Neural progenitor cell (in vitro differentiated cells): ENCODE data around the gene PFKFB4. TPM values are rescaled to one million over a fixed set of nuclear protein-coding genes. Genes with fewer than 3 reads are reported as not detected.

Experiments used
- DNase-seq: peaks from one replicate; pipeline ENCODE4 v3.0.0-alpha.2; 2016; ENCODE audit warnings: low spot score
- H2AFZ ChIP-seq: fragments of 200-600 bp; sonication (generic); replicated peaks from 2 replicates; pipeline ENCODE4 v1.6.1; 2016; ENCODE audit warnings: antibody characterized with exemption
- H3F3A ChIP-seq: fragments of 200-600 bp; sonication (generic); 2 replicates; pipeline ENCODE4 v1.6.1; 2016; ENCODE audit warnings: antibody characterized with exemption, low read depth
- H3K27ac ChIP-seq: fragments of 200-600 bp; sonication (generic); 2 replicates; pipeline ENCODE4 v1.5.1; 2016; ENCODE audit warnings: mild to moderate bottlenecking
- H3K27me3 ChIP-seq: fragments of 200-600 bp; sonication (generic); 2 replicates; pipeline ENCODE4 v1.6.1; 2016; ENCODE audit warnings: mild to moderate bottlenecking, moderate library complexity
- H3K36me3 ChIP-seq: fragments of 200-600 bp; sonication (generic); 2 replicates; pipeline ENCODE4 v1.5.1; 2016
- H3K4me1 ChIP-seq: fragments of 200-600 bp; sonication (generic); 2 replicates; pipeline ENCODE4 v1.6.1; 2016; ENCODE audit warnings: mixed run types
- H3K4me2 ChIP-seq: fragments of 200-600 bp; sonication (generic); 2 replicates; pipeline ENCODE4 v1.6.1; 2016
- H3K4me3 ChIP-seq: fragments of 200-600 bp; sonication (generic); 2 replicates; pipeline ENCODE4 v1.5.1; 2016
- H3K79me2 ChIP-seq: fragments of 200-600 bp; sonication (generic); 2 replicates; pipeline ENCODE4 v1.6.1; 2016; ENCODE audit warnings: low read depth
- H3K9ac ChIP-seq: fragments of 200-600 bp; sonication (generic); 2 replicates; pipeline ENCODE4 v1.6.1; 2016
- H3K9me3 ChIP-seq: fragments of 200-600 bp; sonication (generic); 2 replicates; pipeline ENCODE4 v1.5.1; 2016; ENCODE audit warnings: low read depth
- H4K20me1 ChIP-seq: fragments of 200-600 bp; sonication (generic); 2 replicates; pipeline ENCODE4 v1.6.1; 2016; ENCODE audit warnings: low read depth
- H3K27ac Mint-ChIP-seq: 3 replicates; pipeline ENCODE4 v1.8.0; 2021; ENCODE audit warnings: mixed read lengths
- H3K27me3 Mint-ChIP-seq: 2 replicates; pipeline ENCODE4 v1.8.0; 2022; ENCODE audit warnings: low read depth, mild to moderate bottlenecking, inconsistent platforms, moderate library complexity, mixed read lengths; ENCODE audit not compliant: insufficient read depth
- H3K36me3 Mint-ChIP-seq: 3 replicates; pipeline ENCODE4 v1.8.0; 2021; ENCODE audit warnings: mixed read lengths
- H3K4me1 Mint-ChIP-seq: 3 replicates; pipeline ENCODE4 v1.8.0; 2021; ENCODE audit warnings: mixed read lengths
- H3K4me3 Mint-ChIP-seq: 3 replicates; pipeline ENCODE4 v1.8.0; 2021; ENCODE audit warnings: mild to moderate bottlenecking, moderate library complexity, mixed read lengths
- H3K9me3 Mint-ChIP-seq: 3 replicates; pipeline ENCODE4 v1.8.0; 2020; ENCODE audit warnings: mixed read lengths
- CTCF ChIP-seq: fragments of 200-600 bp; sonication (generic); IDR thresholded peaks from 2 replicates; pipeline ENCODE4 v1.5.1; 2017; ENCODE audit warnings: antibody characterized with exemption, mild to moderate bottlenecking
- EZH2 ChIP-seq: fragments of 200-600 bp; sonication (generic); IDR thresholded peaks from 2 replicates; pipeline ENCODE4 v1.6.1; 2017; ENCODE audit warnings: antibody characterized with exemption, mild to moderate bottlenecking, moderate library complexity
- EZH2phosphoT487 ChIP-seq: fragments of 200-600 bp; sonication (generic); IDR thresholded peaks from 2 replicates; pipeline ENCODE4 v1.6.1; 2017; ENCODE audit warnings: antibody characterized with exemption
- total RNA-seq: library from RNA; depleted of rRNA; stranded (reverse); fragments of >200 nt; gene quantifications from 2 replicates; pipeline ENCODE4 v1.2.3, GENCODE V29; 2015; ENCODE audit warnings: low replicate concordance

Gene PFKFB4
- total RNA-seq, 1 donor from 2014 or later = 59.5 TPM

GRCh38 chr3:48536785-48537184, 19.8 kb downstream of the PFKFB4 start:
- Mint-ChIP-seq H3K9me3 (no peaks in the 10 kb centered on the region), H3K4me1 (no peaks in the 10 kb centered on the region), H3K4me3 (no peak overlapping the region), H3K27ac (no peak overlapping the region), H3K36me3 (peaks cover 38% of the 10 kb centered on the region), H3K27me3 (peaks cover 3% of the 10 kb centered on the region)
- H3K27ac ChIP-seq = no peak overlapping the region
- H3K36me3 ChIP-seq = no peaks in the 10 kb centered on the region
- no peaks in the 10 kb centered on the region for H3K27me3 ChIP-seq
- H4K20me1 ChIP-seq = no peaks in the 10 kb centered on the region
- DNase-seq = no peak
- no peaks in the 10 kb centered on the region for H3K9me3 ChIP-seq
- H3K4me3 ChIP-seq = no peak overlapping the region
- H3K79me2 ChIP-seq = no peaks in the 10 kb centered on the region
- no peak overlapping the region for H2AFZ ChIP-seq
- H3K4me1 ChIP-seq = no peaks in the 10 kb centered on the region
- H3K4me2 ChIP-seq = no peak overlapping the region
- H3F3A ChIP-seq = peaks cover 4% of the 10 kb centered on the region
- H3K9ac ChIP-seq = no peak overlapping the region
- TF ChIP-seq EZH2phosphoT487 (no peak), CTCF (no peak), EZH2 (no peak)

- Histone ChIP-seq H3K9me3 (no peaks in the 10 kb centered on the region), H3K4me3 (no peak overlapping the region), H3K4me1 (no peaks in the 10 kb centered on the region), H3K27ac (no peak overlapping the region), H3K36me3 (no peaks in the 10 kb centered on the region), H3K9ac (no peak overlapping the region), H2AFZ (no peak overlapping the region), H3K79me2 (no peaks in the 10 kb centered on the region), H4K20me1 (no peaks in the 10 kb centered on the region), H3K4me2 (no peak overlapping the region), H3F3A (peaks cover 4% of the 10 kb centered on the region), H3K27me3 (no peaks in the 10 kb centered on the region)
- H3K27ac Mint-ChIP-seq = no peak overlapping the region
- peaks cover 2% of the 10 kb centered on the region for H3K27me3 Mint-ChIP-seq
- peaks cover 37% of the 10 kb centered on the region for H3K36me3 Mint-ChIP-seq
- no peaks in the 10 kb centered on the region for H3K9me3 Mint-ChIP-seq
- no peak for TF ChIP-seq EZH2phosphoT487
- TF ChIP-seq EZH2 = no peak
- no peak for TF ChIP-seq CTCF
- no peak overlapping the region for H3K4me3 Mint-ChIP-seq
- no peaks in the 10 kb centered on the region for H3K4me1 Mint-ChIP-seq
- DNase-seq = no peak
Measured at GRCh38 chr3:48536116-48536515, 20.5 kb downstream of the PFKFB4 start.

- H3K9ac ChIP-seq = no peak overlapping the region
- no peak overlapping the region for H3K4me2 ChIP-seq
- H3K4me3 ChIP-seq = no peak overlapping the region
- Mint-ChIP-seq H3K27ac (no peak overlapping the region), H3K4me1 (no peaks in the 10 kb centered on the region), H3K9me3 (no peaks in the 10 kb centered on the region), H3K4me3 (no peak overlapping the region), H3K36me3 (peaks cover 37% of the 10 kb centered on the region), H3K27me3 (peaks cover 2% of the 10 kb centered on the region)
- TF ChIP-seq EZH2 (no peak), EZH2phosphoT487 (no peak), CTCF (no peak)
- no peak overlapping the region for H3K27ac ChIP-seq
- no peaks in the 10 kb centered on the region for H3K9me3 ChIP-seq
- H2AFZ ChIP-seq = no peak overlapping the region
- DNase-seq = no peak
- no peaks in the 10 kb centered on the region for H3K4me1 ChIP-seq
- H3F3A ChIP-seq = peaks cover 4% of the 10 kb centered on the region
- H3K36me3 ChIP-seq = no peaks in the 10 kb centered on the region
- H4K20me1 ChIP-seq = no peaks in the 10 kb centered on the region
- H3K27me3 ChIP-seq = no peaks in the 10 kb centered on the region
- H3K79me2 ChIP-seq = no peaks in the 10 kb centered on the region
Measured at GRCh38 chr3:48535578-48535977, 21.0 kb downstream of the PFKFB4 start.

GRCh38 chr3:48532977-48533337, 23.6 kb downstream of the PFKFB4 start:
- H3K4me2 ChIP-seq = no peak overlapping the region
- H3K36me3 Mint-ChIP-seq = peaks cover 36% of the 10 kb centered on the region
- TF ChIP-seq CTCF (no peak), EZH2phosphoT487 (no peak), EZH2 (no peak)
- H2AFZ ChIP-seq = no peak overlapping the region
- H3K4me1 Mint-ChIP-seq = no peaks in the 10 kb centered on the region
- H4K20me1 ChIP-seq = no peaks in the 10 kb centered on the region
- no peaks in the 10 kb centered on the region for H3K4me1 ChIP-seq
- no peaks in the 10 kb centered on the region for H3K36me3 ChIP-seq
- peaks cover 4% of the 10 kb centered on the region for H3F3A ChIP-seq
- H3K27ac Mint-ChIP-seq = no peak overlapping the region
- no peaks in the 10 kb centered on the region for H3K9me3 Mint-ChIP-seq
- no peak overlapping the region for H3K4me3 ChIP-seq
- H3K27me3 Mint-ChIP-seq = peaks cover 2% of the 10 kb centered on the region
- no peak overlapping the region for H3K4me3 Mint-ChIP-seq
- no peak overlapping the region for H3K9ac ChIP-seq
- H3K27ac ChIP-seq = no peak overlapping the region
- H3K27me3 ChIP-seq = no peaks in the 10 kb centered on the region
- no peak for DNase-seq
- no peaks in the 10 kb centered on the region for H3K9me3 ChIP-seq
- H3K79me2 ChIP-seq = no peaks in the 10 kb centered on the region
